Measurements from ENCODE around the gene DRG2. TPM values are rescaled to one million over a fixed set of nuclear protein-coding genes. Genes with fewer than 3 reads are reported as not detected.

The DRG2 gene
- total RNA-seq, 1 donor = 32.5 TPM

- Histone ChIP-seq H3K27me3 (ENCODE audit: insufficient read depth, low read length) (no peaks in the 10 kb centered on the region), H3K4me3 (ENCODE audit: low read length) (no peak overlapping the region), H3K9me3 (ENCODE audit: low read depth, low read length) (no peaks in the 10 kb centered on the region), H3K4me1 (ENCODE audit: insufficient read depth, low read length) (no peaks in the 10 kb centered on the region)
These were observed 30.5 kb downstream of the DRG2 start for GRCh38 chr17:18117982-18118975.

- H3K9me3 ChIP-seq (ENCODE audit: low read depth, low read length) = no peaks in the 10 kb centered on the region
- no peak overlapping the region for H3K4me3 ChIP-seq (ENCODE audit: low read length)
- no peaks in the 10 kb centered on the region for H3K27me3 ChIP-seq (ENCODE audit: insufficient read depth, low read length)
- H3K4me1 ChIP-seq (ENCODE audit: insufficient read depth, low read length) = no peaks in the 10 kb centered on the region
These were observed 31.5 kb downstream of the DRG2 start for GRCh38 chr17:18119166-18119745.

- H3K4me1 ChIP-seq (ENCODE audit: insufficient read depth, low read length) = no peaks in the 10 kb centered on the region
- no peak overlapping the region for H3K4me3 ChIP-seq (ENCODE audit: low read length)
- H3K27me3 ChIP-seq (ENCODE audit: insufficient read depth, low read length) = no peaks in the 10 kb centered on the region
- no peaks in the 10 kb centered on the region for H3K9me3 ChIP-seq (ENCODE audit: low read depth, low read length)
These were observed 32.2 kb downstream of the DRG2 start for GRCh38 chr17:18119938-18120337.

GRCh38 chr17:18120461-18121017 lies 32.8 kb downstream of the DRG2 start:
- no peaks in the 10 kb centered on the region for H3K27me3 ChIP-seq (ENCODE audit: insufficient read depth, low read length)
- no peak overlapping the region for H3K4me3 ChIP-seq (ENCODE audit: low read length)
- no peaks in the 10 kb centered on the region for H3K4me1 ChIP-seq (ENCODE audit: insufficient read depth, low read length)
- H3K9me3 ChIP-seq (ENCODE audit: low read depth, low read length) = no peaks in the 10 kb centered on the region

GRCh38 chr17:18121144-18121910 lies 33.6 kb downstream of the DRG2 start:
- H3K9me3 ChIP-seq (ENCODE audit: low read depth, low read length) = no peaks in the 10 kb centered on the region
- H3K27me3 ChIP-seq (ENCODE audit: insufficient read depth, low read length) = no peaks in the 10 kb centered on the region
- H3K4me1 ChIP-seq (ENCODE audit: insufficient read depth, low read length) = no peaks in the 10 kb centered on the region
- H3K4me3 ChIP-seq (ENCODE audit: low read length) = no peak overlapping the region

GRCh38 chr17:18122990-18123753 lies 35.4 kb downstream of the DRG2 start:
- no peak overlapping the region for H3K4me3 ChIP-seq (ENCODE audit: low read length)
- no peaks in the 10 kb centered on the region for H3K9me3 ChIP-seq (ENCODE audit: low read depth, low read length)
- H3K27me3 ChIP-seq (ENCODE audit: insufficient read depth, low read length) = no peaks in the 10 kb centered on the region
- H3K4me1 ChIP-seq (ENCODE audit: insufficient read depth, low read length) = no peaks in the 10 kb centered on the region

- Histone ChIP-seq H3K4me1 (ENCODE audit: insufficient read depth, low read length) (no peaks in the 10 kb centered on the region), H3K27me3 (ENCODE audit: insufficient read depth, low read length) (no peaks in the 10 kb centered on the region), H3K4me3 (ENCODE audit: low read length) (no peak overlapping the region), H3K9me3 (ENCODE audit: low read depth, low read length) (no peaks in the 10 kb centered on the region)
These were observed 36.8 kb downstream of the DRG2 start for GRCh38 chr17:18124345-18125126.

GRCh38 chr17:18129041-18129502 lies 41.3 kb downstream of the DRG2 start:
- Histone ChIP-seq H3K9me3 (ENCODE audit: low read depth, low read length) (no peaks in the 10 kb centered on the region), H3K27me3 (ENCODE audit: insufficient read depth, low read length) (no peaks in the 10 kb centered on the region), H3K4me1 (ENCODE audit: insufficient read depth, low read length) (no peaks in the 10 kb centered on the region), H3K4me3 (ENCODE audit: low read length) (no peak overlapping the region)

- Histone ChIP-seq H3K4me1 (ENCODE audit: insufficient read depth, low read length) (no peaks in the 10 kb centered on the region), H3K4me3 (ENCODE audit: low read length) (no peak overlapping the region), H3K27me3 (ENCODE audit: insufficient read depth, low read length) (no peaks in the 10 kb centered on the region), H3K9me3 (ENCODE audit: low read depth, low read length) (no peaks in the 10 kb centered on the region)
These were observed 45.0 kb downstream of the DRG2 start for GRCh38 chr17:18132711-18133110.

- Histone ChIP-seq H3K4me1 (ENCODE audit: insufficient read depth, low read length) (no peaks in the 10 kb centered on the region), H3K27me3 (ENCODE audit: insufficient read depth, low read length) (no peaks in the 10 kb centered on the region), H3K9me3 (ENCODE audit: low read depth, low read length) (no peaks in the 10 kb centered on the region), H3K4me3 (ENCODE audit: low read length) (no peak overlapping the region)
These were observed 48.6 kb downstream of the DRG2 start for GRCh38 chr17:18136357-18136756.

GRCh38 chr17:18138065-18138749 lies 50.5 kb downstream of the DRG2 start:
- H3K4me3 ChIP-seq (ENCODE audit: low read length) = no peak overlapping the region
- H3K4me1 ChIP-seq (ENCODE audit: insufficient read depth, low read length) = no peaks in the 10 kb centered on the region
- no peaks in the 10 kb centered on the region for H3K27me3 ChIP-seq (ENCODE audit: insufficient read depth, low read length)
- no peaks in the 10 kb centered on the region for H3K9me3 ChIP-seq (ENCODE audit: low read depth, low read length)

GRCh38 chr17:18139092-18139491 lies 51.3 kb downstream of the DRG2 start:
- Histone ChIP-seq H3K4me3 (ENCODE audit: low read length) (no peak overlapping the region), H3K27me3 (ENCODE audit: insufficient read depth, low read length) (no peaks in the 10 kb centered on the region)

GRCh38 chr17:18139498-18139897 lies 51.8 kb downstream of the DRG2 start:
- Histone ChIP-seq H3K4me1 (ENCODE audit: insufficient read depth, low read length) (no peaks in the 10 kb centered on the region), H3K9me3 (ENCODE audit: low read depth, low read length) (no peaks in the 10 kb centered on the region), H3K27me3 (ENCODE audit: insufficient read depth, low read length) (no peaks in the 10 kb centered on the region), H3K4me3 (ENCODE audit: low read length) (no peak overlapping the region)

More at GRCh38 chr17:18139092-18139491, 51.3 kb downstream of the DRG2 start:
- H3K4me1 ChIP-seq (ENCODE audit: insufficient read depth, low read length) = no peaks in the 10 kb centered on the region
- H3K9me3 ChIP-seq (ENCODE audit: low read depth, low read length) = no peaks in the 10 kb centered on the region

All from mononuclear cell (primary cell).